Brain pericyte (primary cell): ENCODE measurements around the gene RPL23.

Experiments
- DNase-seq: peaks from one replicate; pipeline ENCODE4 v3.0.0-alpha.2; 2012; ENCODE audit warnings: low read depth, low spot score

The RPL23 gene

GRCh38 chr17:38883592-38884526 is 30.3 kb upstream of the RPL23 start:
- no peak for DNase-seq

- no peak for DNase-seq
Measured at GRCh38 chr17:38882870-38883269, 29.3 kb upstream of the RPL23 start.

GRCh38 chr17:38881600-38882191 is 28.2 kb upstream of the RPL23 start:
- DNase-seq = no peak

- no peak for DNase-seq
Measured at GRCh38 chr17:38879878-38880665, 26.6 kb upstream of the RPL23 start.

- DNase-seq = no peak
Measured at GRCh38 chr17:38877130-38877851, 23.8 kb upstream of the RPL23 start.

GRCh38 chr17:38875477-38876075 is 22.1 kb upstream of the RPL23 start:
- DNase-seq = no peak

- no peak for DNase-seq
Measured at GRCh38 chr17:38874505-38875400, 21.2 kb upstream of the RPL23 start.

- no peak for DNase-seq
Measured at GRCh38 chr17:38873640-38874380, 20.3 kb upstream of the RPL23 start.

- no peak for DNase-seq
Measured at GRCh38 chr17:38872671-38873385, 19.3 kb upstream of the RPL23 start.

- DNase-seq = no peak
Measured at GRCh38 chr17:38872027-38872511, 18.5 kb upstream of the RPL23 start.

GRCh38 chr17:38871247-38872015 is 17.9 kb upstream of the RPL23 start:
- no peak for DNase-seq

- DNase-seq = no peak
Measured at GRCh38 chr17:38870259-38871165, 17.0 kb upstream of the RPL23 start.

- DNase-seq = peak; percentile 46
Measured at GRCh38 chr17:38869526-38870258, 16.2 kb upstream of the RPL23 start, which contains the start of gene LASP1. Gene LASP1, plus strand, starts transcription at chr17:38870058. Its CDS starts 132 bp downstream, at chr17:38870190.

GRCh38 chr17:38868817-38869525 is 15.4 kb upstream of the RPL23 start:
- no peak for DNase-seq
